B cell (primary cell): ENCODE measurements around the gene TRMU.

Source experiments
- CTCF ChIP-seq: fragments of 200-600 bp; IDR thresholded peaks from one replicate; pipeline ENCODE4 v1.8.0; 2022; ENCODE audit warnings: antibody characterized with exemption, mild to moderate bottlenecking
- EZH2 ChIP-seq: IDR thresholded peaks from 2 replicates; pipeline ENCODE4 v1.6.1; 2012; ENCODE audit warnings: borderline replicate concordance, low read depth, mild to moderate bottlenecking, moderate library complexity, low read length; ENCODE audit not compliant: insufficient read depth, poor library complexity, severe bottlenecking

GRCh38 chr22:46377525-46378425 is 42.3 kb downstream of the TRMU start:
- TF ChIP-seq CTCF: no peak
- no peak for TF ChIP-seq EZH2
